HG03558 (cell line): ENCODE results near the gene TOGARAM1.
A peak's percentile ranks its signal among the peaks of the same experiment; 100 is the strongest.

Experiments
- ATAC-seq: cut with Tn5 transposase; IDR thresholded peaks from one replicate; pipeline ENCODE4 v1.9.1; 2021; ENCODE audit warnings: moderate number of reproducible peaks; ENCODE audit not compliant: unreplicated experiment; ENCODE audit errors: extremely low read depth

Gene TOGARAM1

GRCh38 chr14:44961151-44961553, 838 bp upstream of the TOGARAM1 start:
- no peak for ATAC-seq

- peak; percentile 0 for ATAC-seq
Measured at GRCh38 chr14:44962334-44963043, 499 bp downstream of the TOGARAM1 start.

DNA sequence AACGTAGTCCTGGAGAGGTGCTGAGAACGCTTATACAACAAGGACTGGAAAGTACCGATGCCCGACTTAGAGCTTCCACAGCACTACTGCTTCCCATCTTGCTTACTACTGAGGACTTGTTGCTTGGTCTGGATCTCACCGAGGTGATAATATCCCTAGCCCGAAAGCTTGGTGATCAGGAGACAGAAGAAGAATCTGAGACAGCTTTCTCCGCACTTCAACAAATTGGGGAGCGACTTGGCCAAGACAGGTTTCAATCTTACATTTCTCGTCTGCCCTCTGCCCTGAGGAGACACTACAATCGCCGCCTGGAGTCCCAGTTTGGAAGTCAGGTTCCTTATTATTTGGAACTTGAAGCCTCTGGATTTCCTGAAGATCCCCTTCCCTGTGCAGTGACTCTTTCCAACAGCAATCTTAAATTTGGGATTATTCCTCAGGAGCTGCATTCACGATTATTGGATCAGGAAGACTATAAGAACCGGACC, 1.1 kb downstream of the TOGARAM1 start:
- no peak for ATAC-seq

DNA sequence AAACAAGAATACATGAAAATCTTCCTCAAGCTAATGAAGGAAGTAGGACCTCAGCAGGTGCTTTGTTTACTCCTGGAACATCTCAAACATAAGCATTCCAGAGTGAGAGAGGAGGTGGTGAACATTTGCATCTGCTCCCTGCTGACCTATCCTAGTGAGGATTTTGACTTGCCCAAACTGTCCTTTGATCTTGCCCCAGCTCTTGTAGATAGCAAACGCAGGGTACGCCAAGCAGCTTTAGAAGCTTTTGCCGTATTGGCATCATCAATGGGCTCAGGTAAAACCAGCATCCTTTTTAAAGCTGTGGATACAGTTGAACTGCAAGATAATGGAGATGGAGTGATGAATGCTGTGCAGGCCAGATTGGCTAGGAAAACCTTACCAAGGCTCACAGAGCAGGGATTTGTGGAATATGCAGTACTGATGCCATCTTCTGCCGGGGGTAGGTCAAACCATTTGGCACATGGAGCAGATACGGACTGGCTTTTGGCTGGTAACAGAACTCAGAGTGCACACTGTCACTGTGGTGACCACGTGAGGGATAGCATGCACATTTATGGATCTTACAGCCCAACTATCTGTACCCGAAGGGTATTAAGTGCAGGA, 1.9 kb downstream of the TOGARAM1 start:
- ATAC-seq: no peak

- ATAC-seq: no peak
Measured at GRCh38 chr14:44966601-44967336, 4.8 kb downstream of the TOGARAM1 start.

- no peak for ATAC-seq
Measured at GRCh38 chr14:44968714-44969113, 6.7 kb downstream of the TOGARAM1 start.

DNA sequence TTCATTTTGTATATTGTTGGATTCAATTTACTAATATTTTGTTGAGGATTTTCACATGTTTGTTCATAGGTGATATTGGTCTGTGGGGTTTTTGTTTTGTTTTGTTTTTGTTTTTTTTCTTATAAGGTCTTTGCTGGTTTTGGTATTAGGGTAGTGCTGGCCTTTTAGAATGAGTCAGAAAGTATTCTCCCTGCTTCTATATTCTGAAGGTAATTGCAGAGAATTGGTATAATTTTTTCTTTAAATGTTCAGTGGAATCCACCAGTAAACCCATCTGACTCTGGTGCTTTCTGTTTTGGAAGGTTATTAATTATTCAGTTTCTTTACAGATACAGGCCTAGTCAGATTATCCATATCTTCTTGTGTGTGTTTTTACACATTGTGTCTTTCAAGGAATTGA, 8.9 kb downstream of the TOGARAM1 start:
- no peak for ATAC-seq

DNA sequence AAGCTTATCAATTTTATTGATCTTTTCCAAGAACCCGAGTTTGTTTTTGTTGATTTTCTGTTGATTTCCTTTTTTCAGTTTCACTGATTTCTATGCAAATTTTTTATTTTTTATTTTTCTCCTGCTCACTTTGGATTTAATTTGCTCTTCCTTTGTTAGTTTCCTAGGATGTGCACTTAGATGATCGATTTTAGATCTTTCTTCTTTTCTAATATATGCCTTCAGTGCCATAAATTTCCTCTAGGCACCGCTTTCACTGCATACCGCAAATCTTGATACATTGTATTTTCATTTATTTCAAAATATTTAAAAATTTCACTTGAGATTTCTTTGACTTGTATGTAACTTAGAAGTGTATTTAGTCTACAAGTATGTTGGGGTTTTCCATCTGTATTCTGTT, 9.5 kb downstream of the TOGARAM1 start:
- no peak for ATAC-seq

GRCh38 chr14:44979273-44979672, 17.3 kb downstream of the TOGARAM1 start:
- no peak for ATAC-seq

DNA sequence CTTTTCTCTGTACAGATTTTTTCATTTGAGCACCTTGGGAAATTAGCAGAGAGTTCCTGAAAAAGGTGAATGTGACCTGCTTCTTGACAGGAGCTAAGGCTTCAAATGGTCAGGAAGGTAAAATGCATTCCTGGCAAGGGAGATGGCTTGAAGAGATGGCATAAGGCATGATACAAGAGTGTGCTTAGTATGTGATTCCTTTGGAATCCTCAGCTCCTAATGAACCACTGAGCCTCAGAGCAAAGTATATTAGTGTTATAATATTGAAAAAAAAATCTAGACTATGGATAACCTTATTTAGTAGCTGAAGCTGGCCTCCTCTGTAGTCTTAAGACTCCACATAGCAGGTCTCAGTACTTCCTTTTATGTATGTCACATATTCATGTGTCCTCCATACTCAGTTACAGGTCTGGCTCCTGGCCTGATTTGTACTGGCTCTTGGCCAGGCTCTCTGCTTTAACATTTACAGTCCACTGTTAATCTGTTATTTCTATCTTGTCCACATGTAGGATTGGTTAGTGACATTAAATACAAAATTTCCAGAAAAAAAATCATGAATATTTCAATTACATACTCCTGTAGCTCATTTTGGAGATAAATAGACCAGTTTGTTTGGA, 17.9 kb downstream of the TOGARAM1 start:
- no peak for ATAC-seq

DNA sequence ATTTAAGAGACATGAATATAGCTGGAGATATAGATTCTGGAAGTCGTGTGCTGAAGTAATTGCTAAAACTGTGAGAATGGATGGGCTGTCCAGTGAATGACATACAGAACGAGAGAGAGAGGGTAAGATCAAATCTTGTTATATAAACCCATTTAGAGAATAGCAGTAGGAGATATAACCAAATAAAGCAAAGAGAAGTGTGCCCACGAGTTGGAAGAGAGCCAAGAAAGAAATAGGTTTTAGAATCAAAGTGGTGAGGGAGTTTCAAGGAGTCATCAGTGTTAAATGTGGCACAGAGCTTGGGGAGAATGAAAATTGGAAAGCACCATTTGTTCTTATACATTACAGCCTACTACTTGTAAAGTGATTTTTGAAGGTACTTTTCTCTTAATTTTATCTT, 19.2 kb downstream of the TOGARAM1 start:
- no peak for ATAC-seq

DNA sequence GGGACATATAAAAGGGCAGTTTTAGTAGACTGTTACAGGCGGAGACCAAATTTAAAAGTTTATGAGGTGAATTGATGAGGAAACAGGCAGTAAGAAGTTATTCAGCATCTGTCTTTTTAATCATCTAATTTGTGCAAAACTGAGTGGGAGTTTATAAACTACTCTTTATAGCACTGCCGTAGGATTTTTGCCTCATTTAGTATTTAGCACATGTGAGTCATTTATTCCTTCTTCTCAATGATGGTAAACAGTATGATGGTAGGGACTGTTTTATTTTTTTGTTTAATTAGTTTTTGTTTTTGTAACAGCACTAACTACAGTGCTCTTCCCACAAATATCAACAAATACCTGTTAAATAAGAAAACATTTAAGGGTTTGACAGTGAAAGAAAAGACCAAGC, 20.6 kb downstream of the TOGARAM1 start:
- no peak for ATAC-seq

GRCh38 chr14:44988694-44989093, 26.7 kb downstream of the TOGARAM1 start:
- ATAC-seq: no peak

- no peak for ATAC-seq
Measured at GRCh38 chr14:44989497-44990440, 27.8 kb downstream of the TOGARAM1 start.

- ATAC-seq: no peak
Measured at GRCh38 chr14:44990533-44990932, 28.5 kb downstream of the TOGARAM1 start.

- ATAC-seq: no peak
Measured at GRCh38 chr14:44995196-44995595, 33.2 kb downstream of the TOGARAM1 start.

- no peak for ATAC-seq
Measured at GRCh38 chr14:44995770-44996294, 33.8 kb downstream of the TOGARAM1 start.

DNA sequence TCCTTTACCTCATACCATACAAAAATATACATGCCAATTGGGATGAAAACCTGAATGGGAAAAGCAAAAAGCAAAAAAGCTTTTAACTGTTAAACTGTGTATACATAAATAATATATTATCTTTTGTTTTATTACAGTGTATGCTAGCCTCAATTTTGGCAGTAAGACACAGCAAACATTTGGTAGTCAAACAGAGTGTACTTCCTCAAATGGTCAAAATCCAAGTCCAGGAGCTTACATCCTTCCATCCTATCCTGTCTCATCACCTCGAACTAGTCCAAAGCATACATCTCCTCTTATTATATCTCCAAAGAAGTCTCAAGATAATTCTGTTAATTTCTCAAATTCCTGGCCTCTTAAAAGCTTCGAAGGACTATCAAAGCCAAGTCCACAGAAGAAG, 41.9 kb downstream of the TOGARAM1 start:
- no peak for ATAC-seq

DNA sequence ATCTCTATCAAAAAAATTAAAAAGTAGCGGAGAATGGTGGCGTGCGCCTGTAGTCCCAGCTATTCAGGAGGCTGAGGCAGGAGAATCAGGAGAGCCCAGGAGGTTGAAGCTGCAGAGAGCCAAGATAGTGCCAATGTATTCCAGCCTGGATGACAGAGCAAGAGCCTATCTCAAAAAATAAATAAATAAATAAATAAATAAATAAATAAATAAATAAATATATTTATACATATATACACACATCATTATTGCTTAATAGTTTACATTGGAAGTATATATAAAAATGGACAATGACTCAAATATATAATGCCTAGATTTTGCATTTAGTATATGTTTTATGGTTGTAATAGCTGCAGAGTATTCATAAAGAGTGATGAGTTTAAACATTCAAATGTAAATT, 53.1 kb downstream of the TOGARAM1 start:
- ATAC-seq: no peak
